Fibroblast of the aortic adventitia (primary cell): Measurements from ENCODE around the gene SIRT3. TPM values are rescaled to one million over a fixed set of nuclear protein-coding genes. Genes with fewer than 3 reads are reported as not detected.
"Not testable (repeated sequence)": the region's sequence is repeated elsewhere in the genome, so short reads cannot be mapped to it uniquely, and the experiment has no call there.

ENCODE experiments used
- DNase-seq: peaks from one replicate; pipeline ENCODE4 v3.0.0-alpha.2; 2010; ENCODE audit warnings: low read depth
- H3K4me3 ChIP-seq: 2 replicates; pipeline ENCODE4 v1.5.1; 2011; ENCODE audit warnings: low read depth, mild to moderate bottlenecking, control low read depth, low read length, moderate library complexity
- CTCF ChIP-seq: IDR thresholded peaks from 2 replicates; pipeline ENCODE4 v1.5.1; 2011; ENCODE audit warnings: mild to moderate bottlenecking, low read length, control low read depth, inconsistent platforms; ENCODE audit not compliant: insufficient read depth
- total RNA-seq: library from RNA; depleted of rRNA; stranded (reverse); fragments of >200 nt; gene quantifications from 2 replicates; pipeline ENCODE4 v1.2.3, GENCODE V29; 2012; ENCODE audit warnings: low replicate concordance

Gene SIRT3
- total RNA-seq, 1 donor, result 8.2 TPM

DNA sequence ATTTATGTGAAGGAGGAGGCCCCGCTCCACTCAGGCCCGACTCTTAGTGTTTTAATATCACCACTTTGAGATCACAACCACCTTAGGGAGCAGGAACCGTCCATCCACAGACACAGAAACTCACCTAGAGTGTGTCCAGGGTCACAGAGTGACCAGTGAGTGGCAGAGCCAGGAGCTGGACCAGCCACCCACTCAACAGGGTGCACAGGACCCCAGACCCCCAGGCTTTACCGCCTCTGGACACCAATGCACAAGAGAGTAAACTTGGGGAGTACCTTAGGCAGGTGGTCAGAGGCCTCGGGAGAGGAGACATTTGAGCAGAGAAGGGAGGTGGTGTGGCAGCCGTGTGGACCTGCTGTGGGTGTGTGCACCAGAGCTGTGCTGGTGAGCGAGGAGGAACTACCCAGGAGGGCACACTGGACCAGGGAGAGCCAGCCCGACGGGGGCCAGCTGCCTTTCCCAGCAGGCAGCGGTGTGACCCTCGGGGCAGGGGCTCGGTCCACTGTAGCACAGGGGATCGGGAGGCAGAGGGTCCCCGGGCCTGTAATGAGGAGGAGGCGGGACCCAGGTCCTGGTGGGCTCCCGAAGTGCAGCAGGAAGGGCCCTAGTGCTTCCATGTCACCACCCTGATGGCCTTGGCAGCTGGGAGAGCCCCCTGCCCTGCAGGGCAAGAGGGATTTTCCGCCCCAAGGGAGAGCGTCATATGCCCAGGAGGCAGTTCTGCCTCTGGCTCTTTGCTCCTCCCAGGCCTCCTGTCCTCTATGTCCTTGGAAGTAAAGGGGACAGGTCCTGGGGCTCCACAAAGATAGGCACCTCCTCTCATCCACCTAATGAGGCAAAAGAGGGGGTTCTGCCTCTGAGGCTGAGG, 34.5 kb upstream of the SIRT3 start:
- no peak overlapping the region for H3K4me3 ChIP-seq
- DNase-seq, result no peak
- TF ChIP-seq CTCF, result no peak

GRCh38 chr11:269146-269890, 33.2 kb upstream of the SIRT3 start:
- DNase-seq, result no peak
- no peak overlapping the region for H3K4me3 ChIP-seq
- TF ChIP-seq CTCF, result no peak

GRCh38 chr11:268716-269145, 32.6 kb upstream of the SIRT3 start:
- H3K4me3 ChIP-seq, DNase-seq: not testable (repeated sequence)

GRCh38 chr11:267491-267994, 31.4 kb upstream of the SIRT3 start:
- DNase-seq, result no peak
- no peak overlapping the region for H3K4me3 ChIP-seq
- no peak for TF ChIP-seq CTCF

GRCh38 chr11:266676-267439, 30.7 kb upstream of the SIRT3 start:
- TF ChIP-seq CTCF, result no peak
- no peak overlapping the region for H3K4me3 ChIP-seq
- DNase-seq, result no peak

DNA sequence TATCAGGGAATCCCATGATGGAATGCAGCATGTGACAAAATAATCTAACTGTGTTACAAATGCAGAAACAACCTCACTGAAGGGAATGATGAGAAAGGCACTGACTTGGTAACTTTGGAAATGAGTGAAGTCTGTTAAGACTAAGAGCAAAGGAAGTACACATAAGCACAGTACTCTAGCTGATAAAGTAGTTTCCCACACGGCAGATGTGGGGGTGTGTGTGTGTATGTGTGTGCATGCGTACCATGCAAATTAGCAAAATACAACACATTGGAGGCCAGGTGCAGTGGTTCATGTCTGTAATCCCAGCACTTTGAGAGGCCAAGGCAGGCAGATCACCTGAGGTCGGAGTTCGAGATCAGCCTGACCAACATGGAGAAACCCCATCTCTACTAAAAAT, 25.5 kb upstream of the SIRT3 start:
- no peak for TF ChIP-seq CTCF
- no peak overlapping the region for H3K4me3 ChIP-seq
- no peak for DNase-seq
